HepG2 (cell line): ENCODE measurements around the gene PRDM12. TPM values are rescaled to one million over a fixed set of nuclear protein-coding genes. Genes with fewer than 3 reads are reported as not detected.

Source experiments
- AGO1 ChIP-seq: fragments of 200-400 bp; formaldehyde crosslinking; IDR thresholded peaks from 2 replicates; pipeline ENCODE4 v1.6.1; 2017; ENCODE audit warnings: mild to moderate bottlenecking, low read depth, low read length, moderate library complexity; ENCODE audit not compliant: poor library complexity, severe bottlenecking
- BCLAF1 ChIP-seq: fragments of 450-650 bp; IDR thresholded peaks from 2 replicates; pipeline ENCODE4 v1.6.1; 2017; ENCODE audit warnings: mild to moderate bottlenecking
- CEBPB ChIP-seq: IDR thresholded peaks from 2 replicates; pipeline ENCODE4 v1.6.1; 2011; ENCODE audit warnings: low read depth, low read length, improper control_type of control experiment, borderline replicate concordance
- CHD2 ChIP-seq: IDR thresholded peaks from 2 replicates; pipeline ENCODE4 v1.6.1; 2011; ENCODE audit warnings: low read depth, low read length, improper control_type of control experiment
- DMAP1 ChIP-seq: IDR thresholded peaks from 2 replicates; pipeline ENCODE4 v1.6.1; 2016
- GABPB1 ChIP-seq: IDR thresholded peaks from 2 replicates; pipeline ENCODE4 v1.6.1; 2016; ENCODE audit warnings: mild to moderate bottlenecking, missing genetic modification reagents, moderate library complexity, missing compliant biosample characterization
- MTF1 ChIP-seq: sonication (generic); formaldehyde crosslinking; IDR thresholded peaks from 2 replicates; pipeline ENCODE4 v1.5.0; 2020; ENCODE audit warnings: missing genetic modification reagents
- ZBTB43 ChIP-seq: sonication (generic); formaldehyde crosslinking; conservative IDR thresholded peaks from 2 replicates; pipeline ENCODE4 v1.4.0; 2020; ENCODE audit warnings: missing genetic modification reagents
- ZHX1 ChIP-seq: sonication (generic); formaldehyde crosslinking; IDR thresholded peaks from 2 replicates; pipeline ENCODE4 v1.8.1; 2022; ENCODE audit warnings: low read depth, mild to moderate bottlenecking, missing genetic modification reagents
- ZNF432 ChIP-seq: sonication (generic); formaldehyde crosslinking; IDR thresholded peaks from 2 replicates; pipeline ENCODE4 v1.5.0; 2020; ENCODE audit warnings: missing genetic modification reagents, mild to moderate bottlenecking, borderline replicate concordance
- ZNF501 ChIP-seq: sonication (generic); formaldehyde crosslinking; IDR thresholded peaks from 2 replicates; pipeline ENCODE4 v1.5.1; 2020; ENCODE audit warnings: mild to moderate bottlenecking, moderate library complexity, missing genetic modification reagents
- ZNF572 ChIP-seq: sonication (generic); formaldehyde crosslinking; IDR thresholded peaks from 2 replicates; pipeline ENCODE4 v1.5.1; 2020; ENCODE audit warnings: mild to moderate bottlenecking, missing genetic modification reagents
- ZSCAN22 ChIP-seq: sonication (generic); formaldehyde crosslinking; IDR thresholded peaks from 2 replicates; pipeline ENCODE4 v1.4.0; 2020; ENCODE audit warnings: mild to moderate bottlenecking, missing genetic modification reagents
- polyA plus RNA-seq, 8 experiments: library from polyadenylated mRNA; depleted of rRNA in 3 of 8; stranded (reverse) in 7 of 8; unstranded in 1 of 8; fragments of >200 nt; fragmentation: Illumina TruSeq in 4 of 8; extraction: Trizol in 4 of 8; gene quantifications; 2 replicates each; pipeline versions ENCODE4 v1.2.1 to v1.2.3, GENCODE V29; 2011 to 2016; ENCODE audit warnings: low read depth in 4 of 8, missing spikeins in 1 of 8, mixed read lengths in 1 of 8; ENCODE audit not compliant: insufficient read depth in 1 of 8
- total RNA-seq, 5 experiments: library from RNA; depleted of rRNA; stranded (reverse); fragments of >200 nt; fragmentation: Illumina TruSeq; extraction: Trizol; gene quantifications; 2 replicates each; pipeline ENCODE4 v1.2.3, GENCODE V29; 2016; ENCODE audit warnings: low read depth in 1 of 5
- TF ChIP-seq, protein P1 (sequence below): sonication (generic); formaldehyde crosslinking; IDR thresholded peaks from 2 replicates; pipeline ENCODE4 v1.9.0; 2021; ENCODE audit warnings: missing genetic modification reagents, borderline replicate concordance
- TF ChIP-seq, protein P2 (sequence below): sonication (generic); formaldehyde crosslinking; IDR thresholded peaks from 2 replicates; pipeline ENCODE4 v1.5.1; 2020; ENCODE audit warnings: missing genetic modification reagents, mild to moderate bottlenecking, borderline replicate concordance
- TF ChIP-seq, protein P3 (sequence below): sonication (generic); formaldehyde crosslinking; IDR thresholded peaks from 2 replicates; pipeline ENCODE4 v1.5.0; 2020; ENCODE audit warnings: mild to moderate bottlenecking, missing genetic modification reagents

Gene PRDM12
- total and polyA plus RNA-seq, 2 of the 13 experiments (the other 11 are each of a cell fraction or from before 2014, with no cell fraction given) = 0.04 to 0.07 TPM

DNA sequence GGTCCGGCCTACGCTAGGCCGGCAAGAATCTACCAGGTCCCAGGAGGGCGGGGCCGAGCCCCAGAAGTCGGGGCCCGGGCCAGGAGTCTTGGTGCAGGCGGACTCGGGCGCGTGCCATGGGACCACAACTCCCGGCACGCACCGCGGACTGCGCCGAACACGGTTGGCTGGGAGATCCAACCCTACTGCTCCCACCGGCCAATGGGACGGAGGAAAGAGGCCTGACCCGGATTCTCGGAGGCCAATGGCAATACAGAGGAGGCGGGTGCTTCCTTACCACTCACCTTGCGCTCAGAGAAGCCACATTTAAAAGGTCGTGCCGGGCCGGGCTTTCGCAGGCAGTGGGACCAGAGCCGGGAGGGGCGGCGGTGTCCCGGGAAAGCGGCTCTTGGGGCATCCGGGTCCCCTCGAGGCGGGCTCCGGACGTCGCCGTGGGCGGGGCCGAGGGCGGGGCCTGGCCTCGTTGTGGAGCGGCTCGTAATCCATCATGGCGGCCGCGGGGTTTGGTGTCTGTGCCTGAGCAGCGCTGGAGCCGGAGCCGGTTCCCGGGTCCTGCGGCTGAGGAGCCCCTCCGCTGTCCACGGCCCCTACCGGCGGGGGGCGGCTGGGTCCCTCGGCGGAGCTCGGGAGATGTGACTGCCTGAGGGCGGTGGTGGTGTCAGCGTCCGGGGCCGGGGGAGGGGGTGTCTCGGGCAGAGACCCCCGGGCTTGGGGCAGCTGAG lies 48.3 kb downstream of the PRDM12 start (continued):
- TF ChIP-seq ZHX1 (CRISPR knock-in tag) (no peak), ZNF501 (CRISPR knock-in tag) (no peak; the same call in 1 of the 2 replicates), AGO1 (peak; percentile 52), CEBPB (no peak), MTF1 (CRISPR knock-in tag) (no peak), ZSCAN22 (CRISPR knock-in tag) (no peak), GABPB1 (CRISPR knock-in tag) (peak; percentile 88), DMAP1 (0 out of 2 replicates have a peak, but pooled peaks have one; percentile 18), ZNF432 (CRISPR knock-in tag) (no peak), BCLAF1 (no peak), ZNF572 (CRISPR knock-in tag) (no peak), CHD2 (no peak), ZBTB43 (CRISPR knock-in tag) (no peak)
- TF ChIP-seq, protein P1, sequence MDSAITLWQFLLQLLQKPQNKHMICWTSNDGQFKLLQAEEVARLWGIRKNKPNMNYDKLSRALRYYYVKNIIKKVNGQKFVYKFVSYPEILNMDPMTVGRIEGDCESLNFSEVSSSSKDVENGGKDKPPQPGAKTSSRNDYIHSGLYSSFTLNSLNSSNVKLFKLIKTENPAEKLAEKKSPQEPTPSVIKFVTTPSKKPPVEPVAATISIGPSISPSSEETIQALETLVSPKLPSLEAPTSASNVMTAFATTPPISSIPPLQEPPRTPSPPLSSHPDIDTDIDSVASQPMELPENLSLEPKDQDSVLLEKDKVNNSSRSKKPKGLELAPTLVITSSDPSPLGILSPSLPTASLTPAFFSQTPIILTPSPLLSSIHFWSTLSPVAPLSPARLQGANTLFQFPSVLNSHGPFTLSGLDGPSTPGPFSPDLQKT (CRISPR knock-in tag) = no peak
- TF ChIP-seq, protein P2, sequence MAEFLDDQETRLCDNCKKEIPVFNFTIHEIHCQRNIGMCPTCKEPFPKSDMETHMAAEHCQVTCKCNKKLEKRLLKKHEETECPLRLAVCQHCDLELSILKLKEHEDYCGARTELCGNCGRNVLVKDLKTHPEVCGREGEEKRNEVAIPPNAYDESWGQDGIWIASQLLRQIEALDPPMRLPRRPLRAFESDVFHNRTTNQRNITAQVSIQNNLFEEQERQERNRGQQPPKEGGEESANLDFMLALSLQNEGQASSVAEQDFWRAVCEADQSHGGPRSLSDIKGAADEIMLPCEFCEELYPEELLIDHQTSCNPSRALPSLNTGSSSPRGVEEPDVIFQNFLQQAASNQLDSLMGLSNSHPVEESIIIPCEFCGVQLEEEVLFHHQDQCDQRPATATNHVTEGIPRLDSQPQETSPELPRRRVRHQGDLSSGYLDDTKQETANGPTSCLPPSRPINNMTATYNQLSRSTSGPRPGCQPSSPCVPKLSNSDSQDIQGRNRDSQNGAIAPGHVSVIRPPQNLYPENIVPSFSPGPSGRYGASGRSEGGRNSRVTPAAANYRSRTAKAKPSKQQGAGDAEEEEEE (CRISPR knock-in tag) = no peak
- TF ChIP-seq, protein P3, sequence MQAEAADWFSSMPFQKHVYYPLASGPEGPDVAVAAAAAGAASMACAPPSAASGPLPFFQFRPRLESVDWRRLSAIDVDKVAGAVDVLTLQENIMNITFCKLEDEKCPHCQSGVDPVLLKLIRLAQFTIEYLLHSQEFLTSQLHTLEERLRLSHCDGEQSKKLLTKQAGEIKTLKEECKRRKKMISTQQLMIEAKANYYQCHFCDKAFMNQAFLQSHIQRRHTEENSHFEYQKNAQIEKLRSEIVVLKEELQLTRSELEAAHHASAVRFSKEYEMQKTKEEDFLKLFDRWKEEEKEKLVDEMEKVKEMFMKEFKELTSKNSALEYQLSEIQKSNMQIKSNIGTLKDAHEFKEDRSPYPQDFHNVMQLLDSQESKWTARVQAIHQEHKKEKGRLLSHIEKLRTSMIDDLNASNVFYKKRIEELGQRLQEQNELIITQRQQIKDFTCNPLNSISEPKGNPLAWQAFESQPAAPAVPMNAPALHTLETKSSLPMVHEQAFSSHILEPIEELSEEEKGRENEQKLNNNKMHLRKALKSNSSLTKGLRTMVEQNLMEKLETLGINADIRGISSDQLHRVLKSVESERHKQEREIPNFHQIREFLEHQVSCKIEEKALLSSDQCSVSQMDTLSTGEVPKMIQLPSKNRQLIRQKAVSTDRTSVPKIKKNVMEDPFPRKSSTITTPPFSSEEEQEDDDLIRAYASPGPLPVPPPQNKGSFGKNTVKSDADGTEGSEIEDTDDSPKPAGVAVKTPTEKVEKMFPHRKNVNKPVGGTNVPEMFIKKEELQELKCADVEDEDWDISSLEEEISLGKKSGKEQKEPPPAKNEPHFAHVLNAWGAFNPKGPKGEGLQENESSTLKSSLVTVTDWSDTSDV (CRISPR knock-in tag) = 0 out of 2 replicates have a peak, but pooled peaks have one; percentile 41
